Heart right ventricle (tissue), 16 donors: ENCODE measurements around the gene TRIM27. TPM values are rescaled to one million over a fixed set of nuclear protein-coding genes. Genes with fewer than 3 reads are reported as not detected.
"Not testable (repeated sequence)": the region's sequence is repeated elsewhere in the genome, so short reads cannot be mapped to it uniquely, and the experiment has no call there.

Source experiments
- ATAC-seq, 8 donors: fragments of 200-7000 bp; cut with Tn5 transposase; one replicate each; pipeline ENCODE4 v1.9.1; 2020; ENCODE audit warnings: mild to moderate bottlenecking in 8 of 8, moderate library complexity in 8 of 8, moderate number of reproducible peaks in 1 of 8
- DNase-seq, 2 donors: peaks; one replicate each; pipeline ENCODE4 v3.0.0-alpha.2; 2020
- H3K27ac ChIP-seq, 10 donors: fragments of 200-600 bp; sonication (generic) in 2 of 10; one replicate each; pipeline versions ENCODE4 v1.5.0 to v1.8.0; 2020 to 2022; ENCODE audit warnings: mild to moderate bottlenecking in 3 of 10
- H3K27me3 ChIP-seq, 7 donors: fragments of 200-600 bp; one replicate each; pipeline ENCODE4 v1.8.0; 2021 to 2022; ENCODE audit warnings: mild to moderate bottlenecking in 2 of 7
- H3K36me3 ChIP-seq, 9 donors: fragments of 200-600 bp; sonication (generic) in 1 of 9; one replicate each; pipeline versions ENCODE4 v1.5.0 to v1.8.0; 2020 to 2022; ENCODE audit warnings: mild to moderate bottlenecking in 2 of 9
- H3K4me1 ChIP-seq, 9 donors: fragments of 200-600 bp; sonication (generic) in 1 of 9; one replicate each; pipeline versions ENCODE4 v1.5.0 to v1.8.0; 2020 to 2022; ENCODE audit warnings: mild to moderate bottlenecking in 4 of 9
- H3K4me3 ChIP-seq, 10 donors: fragments of 200-600 bp; sonication (generic) in 2 of 10; one replicate each; pipeline versions ENCODE4 v1.5.0 to v1.8.0; 2020 to 2022; ENCODE audit warnings: mild to moderate bottlenecking in 7 of 10, moderate library complexity in 2 of 10
- H3K9me3 ChIP-seq, 11 donors: fragments of 200-600 bp in 10 of 11; sonication (generic) in 2 of 11; one replicate each; pipeline versions ENCODE4 v1.5.0 to v1.8.0; 2013 to 2022; ENCODE audit warnings: mild to moderate bottlenecking in 2 of 11, control low read depth in 1 of 11, moderate library complexity in 1 of 11
- CTCF ChIP-seq, 9 donors: fragments of 200-600 bp; sonication (generic) in 2 of 9; IDR thresholded peaks; one replicate each; pipeline versions ENCODE4 v1.5.0 to v1.8.0; 2021 to 2022; ENCODE audit warnings: antibody characterized with exemption in 9 of 9, mild to moderate bottlenecking in 5 of 9, moderate library complexity in 1 of 9
- WGBS, 2 donors: extraction: QIAGEN DNeasy Blood & Tissue Kit; methylation state at CpG; one replicate each; pipeline ENCODE4 v1.1.7; 2013; ENCODE audit warnings: inconsistent platforms in 1 of 2; 5-methylcytosine and 5-hydroxymethylcytosine counted together
- intact Hi-C, 10 donors: fragments of 100-400 bp; cut with DNase I; formaldehyde crosslinking; loops; one replicate each; pipeline versions ENCODE4 v1.11.1 to v1.14.2; 2022
- polyA plus RNA-seq, 2 donors: library from polyadenylated mRNA; stranded (reverse); fragments of 200-250 nt; gene quantifications; one replicate each; pipeline ENCODE4 v1.2.3, GENCODE V29; 2013
- total RNA-seq, 10 donors: library from RNA; stranded (reverse); fragmentation: NEBNext Ultra II Directional in 3 of 10; extraction: Animal tissue kit (Norgen Biotek cat#: 25700) in 3 of 10; gene quantifications; one replicate each; pipeline versions ENCODE4 v1.2.1 to v1.2.4, GENCODE V29; 2021 to 2023
- donor health status: Arrhythmogenic right ventricular cardiomyopathy.
- donor health status: ischemic (EF 13 %, LVEDD 7.1; RV severe dilation, severe dysfunction).
- donor health status: healthy with polysubstance abuse.
- donor health status: DM: no; HTN: yes; CAD: no.
- donor health status: DM: no; HTN: no; CAD: no.
- donor health status: ischemic (EF 25% LVEDD 6.9; RV normal size, moderate dysfunction).
- donor health status: ischemic (EF 25% LVEDD 5.7; RV mildly dilated, moderate dysfunction).
- donor health status: healthy.
- donor health status: DM: yes; HTN: yes; CAD: no.
- donor health status: Ischemic cardiomyopathy.
- donor health status: ischemic (EF 35%, LVEDD 5.7; RV mildly dilated, moderate dysfunction).
- donor health status: nonischemic (EF 11% LVEDD 7.7; RV severe dilation, severe dysfunction).
- donor health status: DM: yes; HTN: yes; CAD: no.
- donor health status: PGD.
- donor health status: ischemic (EF 29% LVEDD 5.4; RV normal size, mild dysfunction).
- donor health status: nonischemic (EF 23%, LVEDD 6.1; RV moderate dilation, normal function).

The TRIM27 gene
- total and polyA plus RNA-seq, 12 donors, result 14.7 to 26.2 (median 18.6) TPM

- H3K27ac ChIP-seq, result peak overlapping the region in 9 of 10 donors; percentile 35 to 82 (median 67)
- no peaks in the 10 kb centered on the region for H3K9me3 ChIP-seq
- H3K36me3 ChIP-seq, result no peaks in the 10 kb centered on the region
- peak; percentile 72 to 95 (median 83) for ATAC-seq
- peaks cover 0 to 56% (median 26%) of the 10 kb centered on the region in 9 donors for H3K4me1 ChIP-seq
- H3K27me3 ChIP-seq, result no peaks in the 10 kb centered on the region
- WGBS, 2 donors, result 0% methylated on average over 28 of the region's 28 CpGs
- peak; percentile 42 to 87 for DNase-seq
- TF ChIP-seq CTCF (IDR thresholded peaks at IDR 0.05), result no peak
- peak overlapping the region; percentile 41 to 71 (median 61) for H3K4me3 ChIP-seq
- intact Hi-C loops, result loop anchor here in 9 of 10 donors (1.0 to 10.0 kb wide), 13 partner anchors 16 to 104 kb away; no protein-coding TSS in a partner anchor
Observed at GRCh38 chr6:28940858-28941683, 17.3 kb upstream of the TRIM27 start.

GRCh38 chr6:28940294-28940857, 16.6 kb upstream of the TRIM27 start:
- H3K36me3 ChIP-seq, result no peaks in the 10 kb centered on the region
- H3K9me3 ChIP-seq, result no peaks in the 10 kb centered on the region
- H3K4me1 ChIP-seq, result peaks cover 0 to 55% (median 26%) of the 10 kb centered on the region in 9 donors
- ATAC-seq, result peak in 7 of 8 donors; percentile 5 to 69 (median 27)
- DNase-seq, result peak in 1 of 2 donors; percentile 17
- H3K27me3 ChIP-seq, result no peaks in the 10 kb centered on the region
- no peak for TF ChIP-seq CTCF (IDR thresholded peaks at IDR 0.05)
- peak overlapping the region; percentile 41 to 71 (median 61) for H3K4me3 ChIP-seq
- peak overlapping the region in 9 of 10 donors; percentile 35 to 82 (median 67) for H3K27ac ChIP-seq
- intact Hi-C loops, result loop anchor here in 9 of 10 donors (1.0 to 10.0 kb wide), 9 partner anchors 16 to 103 kb away; no protein-coding TSS in a partner anchor
- WGBS, 2 donors, result 0% methylated on average over 17 of the region's 17 CpGs

- H3K4me3 ChIP-seq, result no peak overlapping the region
- intact Hi-C loops, result no loop called here
- H3K36me3 ChIP-seq, result no peaks in the 10 kb centered on the region
- H3K27me3 ChIP-seq, result peaks cover 0 to 14% (median 9%) of the 10 kb centered on the region in 7 donors
- ATAC-seq (no peak), DNase-seq (no peak)
- no peak overlapping the region for H3K27ac ChIP-seq
- no peak for TF ChIP-seq CTCF (IDR thresholded peaks at IDR 0.05)
- H3K4me1 ChIP-seq, result no peaks in the 10 kb centered on the region
- H3K9me3 ChIP-seq, result no peaks in the 10 kb centered on the region
- WGBS, 2 donors, result 84 to 91% methylated on average over 7 of the region's 7 CpGs
Observed at GRCh38 chr6:28933069-28933468, 9.3 kb upstream of the TRIM27 start.

DNA sequence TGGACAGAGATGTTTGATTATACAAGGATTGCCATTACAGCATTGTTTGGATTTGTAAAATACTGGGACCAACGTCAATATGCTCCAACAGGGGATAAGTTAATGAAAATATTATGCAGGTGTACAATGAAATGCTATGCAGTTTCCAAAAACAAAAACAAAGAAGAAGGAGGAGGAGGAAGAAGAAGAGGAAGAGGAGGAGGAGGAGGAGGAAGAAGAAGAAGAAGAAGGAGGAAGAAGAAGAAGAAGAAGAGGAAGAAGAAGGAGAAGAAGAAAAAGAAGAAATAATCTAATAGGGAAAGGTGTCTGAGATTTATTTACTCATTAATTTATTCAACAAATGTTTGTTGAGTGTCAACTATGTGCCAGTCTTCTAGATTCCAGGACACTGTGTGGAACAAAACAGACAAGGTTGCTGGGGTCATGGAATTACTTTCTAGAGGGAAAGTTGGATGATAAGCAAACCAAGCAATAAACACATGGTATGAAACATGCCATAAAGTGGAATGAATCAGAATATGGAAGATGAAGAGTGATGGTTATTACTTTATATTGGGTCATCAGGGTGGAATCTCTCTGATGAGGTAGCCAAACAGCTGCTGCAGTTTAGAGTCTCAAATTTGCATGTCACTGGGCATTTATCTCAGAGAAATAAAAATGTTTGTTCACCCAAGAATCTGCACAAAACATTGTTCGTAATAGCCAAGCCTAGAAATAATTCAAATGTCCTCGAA, 6.3 kb upstream of the TRIM27 start:
- H3K4me1 ChIP-seq, result peaks cover 0 to under 1% (median 0%) of the 10 kb centered on the region in 9 donors
- TF ChIP-seq CTCF (IDR thresholded peaks at IDR 0.05), result no peak
- DNase-seq, result no peak
- no peaks in the 10 kb centered on the region for H3K9me3 ChIP-seq
- H3K27ac ChIP-seq, result no peak overlapping the region
- no peaks in the 10 kb centered on the region for H3K36me3 ChIP-seq
- WGBS, 2 donors, result 84 to 88% methylated on average over 3 of the region's 3 CpGs
- intact Hi-C loops, result no loop called here
- no peak overlapping the region for H3K4me3 ChIP-seq
- no peak for ATAC-seq
- H3K27me3 ChIP-seq, result peaks cover 0 to 14% (median 9%) of the 10 kb centered on the region in 7 donors

DNA sequence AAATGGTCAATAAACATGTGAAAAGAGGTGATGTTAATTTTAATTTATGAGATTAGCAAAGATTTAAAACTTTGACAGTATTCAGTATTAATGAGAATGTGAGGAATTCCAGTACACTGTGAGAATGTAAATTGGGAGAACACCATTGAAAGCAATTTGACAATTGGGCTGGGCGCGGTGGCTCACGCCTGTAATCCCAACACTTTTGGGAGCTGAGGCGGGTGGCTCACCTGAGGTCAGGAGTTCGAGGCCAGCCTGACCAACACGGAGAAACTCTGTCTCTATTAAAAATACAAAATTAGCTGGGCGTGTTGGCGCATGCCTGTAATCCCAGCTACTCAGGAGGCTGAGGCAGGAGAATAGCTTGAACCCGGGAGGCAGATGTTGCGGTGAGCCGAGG, 5.6 kb upstream of the TRIM27 start:
- H3K4me3 ChIP-seq, H3K27ac ChIP-seq, DNase-seq, intact Hi-C loops, H3K9me3 ChIP-seq, H3K4me1 ChIP-seq, H3K36me3 ChIP-seq, ATAC-seq: not testable (repeated sequence)
- WGBS, 2 donors, result 90 to 91% methylated on average over 11 of the region's 11 CpGs
- H3K27me3 ChIP-seq, result peaks cover 0 to 14% (median 9%) of the 10 kb centered on the region in 7 donors
